ENCODE results near the gene RMP24.

RMP24 gene

GRCh38 chr18:35934891-35935290 lies 37.6 kb upstream of the RMP24 start:
- no peak overlapping the region for H3K27ac ChIP-seq
- no peaks in the 10 kb centered on the region for H3K36me3 ChIP-seq
- intact Hi-C loops (cut with DNase I): no loop called here
- no peak for TF ChIP-seq CTCF (IDR thresholded peaks at IDR 0.05)
- H3K9me3 ChIP-seq: peaks cover 0 to 6% of the 10 kb centered on the region in 2 donors
- no peaks in the 10 kb centered on the region for H3K27me3 ChIP-seq
- DNase-seq (ENCODE audit: low spot score in 2 of 2): no peak
- no peak overlapping the region for H3K4me3 ChIP-seq
- no peaks in the 10 kb centered on the region for H3K4me1 ChIP-seq

- no peak for TF ChIP-seq CTCF (IDR thresholded peaks at IDR 0.05)
- H3K4me3 ChIP-seq: no peak overlapping the region
- no peaks in the 10 kb centered on the region for H3K4me1 ChIP-seq
- H3K27me3 ChIP-seq: no peaks in the 10 kb centered on the region
- intact Hi-C loops (cut with DNase I): no loop called here
- H3K36me3 ChIP-seq: no peaks in the 10 kb centered on the region
- H3K9me3 ChIP-seq: no peaks in the 10 kb centered on the region
- DNase-seq (ENCODE audit: low spot score in 2 of 2): no peak
- no peak overlapping the region for H3K27ac ChIP-seq
Measured at GRCh38 chr18:35935805-35936204, 36.7 kb upstream of the RMP24 start.

GRCh38 chr18:35936951-35937350 lies 35.5 kb upstream of the RMP24 start:
- intact Hi-C loops (cut with DNase I): no loop called here
- no peak for DNase-seq (ENCODE audit: low spot score in 2 of 2)
- no peak for TF ChIP-seq CTCF (IDR thresholded peaks at IDR 0.05)
- no peaks in the 10 kb centered on the region for H3K4me1 ChIP-seq
- H3K9me3 ChIP-seq: no peaks in the 10 kb centered on the region
- no peaks in the 10 kb centered on the region for H3K36me3 ChIP-seq
- H3K27me3 ChIP-seq: no peaks in the 10 kb centered on the region
- no peak overlapping the region for H3K4me3 ChIP-seq
- H3K27ac ChIP-seq: no peak overlapping the region

- no peak for TF ChIP-seq CTCF (IDR thresholded peaks at IDR 0.05)
- no peak for DNase-seq (ENCODE audit: low spot score in 2 of 2)
- H3K27ac ChIP-seq: no peak overlapping the region
Measured at GRCh38 chr18:35938158-35938557, 34.3 kb upstream of the RMP24 start.

GRCh38 chr18:35938562-35938961 lies 33.9 kb upstream of the RMP24 start:
- TF ChIP-seq CTCF (IDR thresholded peaks at IDR 0.05): no peak
- Histone ChIP-seq H3K36me3 (no peaks in the 10 kb centered on the region), H3K9me3 (no peaks in the 10 kb centered on the region), H3K27me3 (no peaks in the 10 kb centered on the region), H3K4me1 (no peaks in the 10 kb centered on the region), H3K27ac (no peak overlapping the region), H3K4me3 (no peak overlapping the region)
- no peak for DNase-seq (ENCODE audit: low spot score in 2 of 2)
- intact Hi-C loops (cut with DNase I): no loop called here

More at GRCh38 chr18:35938158-35938557, 34.3 kb upstream of the RMP24 start:
- no peaks in the 10 kb centered on the region for H3K9me3 ChIP-seq
- no peaks in the 10 kb centered on the region for H3K27me3 ChIP-seq
- H3K4me3 ChIP-seq: no peak overlapping the region
- no peaks in the 10 kb centered on the region for H3K36me3 ChIP-seq
- intact Hi-C loops (cut with DNase I): no loop called here
- no peaks in the 10 kb centered on the region for H3K4me1 ChIP-seq

GRCh38 chr18:35939138-35939537 lies 33.3 kb upstream of the RMP24 start:
- Histone ChIP-seq H3K4me3 (no peak overlapping the region), H3K27ac (no peak overlapping the region), H3K36me3 (no peaks in the 10 kb centered on the region), H3K9me3 (no peaks in the 10 kb centered on the region), H3K27me3 (no peaks in the 10 kb centered on the region), H3K4me1 (no peaks in the 10 kb centered on the region)
- TF ChIP-seq CTCF (IDR thresholded peaks at IDR 0.05): no peak
- intact Hi-C loops (cut with DNase I): no loop called here
- no peak for DNase-seq (ENCODE audit: low spot score in 2 of 2)

Data from ascending aorta (tissue), 2 donors.